HG02759 (cell line): Measurements from ENCODE around the gene TMEM220.
"Not testable (repeated sequence)": the region's sequence is repeated elsewhere in the genome, so short reads cannot be mapped to it uniquely, and the experiment has no call there.

Experiments
- ATAC-seq: cut with Tn5 transposase; IDR thresholded peaks from one replicate; pipeline ENCODE4 v1.9.1; 2021; ENCODE audit warnings: mild to moderate bottlenecking, moderate library complexity; ENCODE audit not compliant: unreplicated experiment

Gene TMEM220

GRCh38 chr17:10755592-10756127 lies 25.8 kb upstream of the TMEM220 start:
- no peak for ATAC-seq

- ATAC-seq: no peak
Observed at GRCh38 chr17:10754861-10755591, 25.2 kb upstream of the TMEM220 start.

- no peak for ATAC-seq
Observed at GRCh38 chr17:10754109-10754508, 24.3 kb upstream of the TMEM220 start.

GRCh38 chr17:10752696-10753095 lies 22.9 kb upstream of the TMEM220 start:
- no peak for ATAC-seq

GRCh38 chr17:10751563-10751962 lies 21.7 kb upstream of the TMEM220 start:
- ATAC-seq: no peak

GRCh38 chr17:10750210-10750609 lies 20.4 kb upstream of the TMEM220 start:
- no peak for ATAC-seq

GRCh38 chr17:10748531-10749181 lies 18.8 kb upstream of the TMEM220 start:
- no peak for ATAC-seq

GRCh38 chr17:10745231-10745630 lies 15.4 kb upstream of the TMEM220 start:
- ATAC-seq: no peak

GRCh38 chr17:10744501-10745000 lies 14.7 kb upstream of the TMEM220 start:
- no peak for ATAC-seq

GRCh38 chr17:10743316-10744009 lies 13.6 kb upstream of the TMEM220 start:
- no peak for ATAC-seq

GRCh38 chr17:10742431-10742830 lies 12.6 kb upstream of the TMEM220 start:
- no peak for ATAC-seq

- ATAC-seq: no peak
Observed at GRCh38 chr17:10741416-10742135, 11.8 kb upstream of the TMEM220 start.

- ATAC-seq: no peak
Observed at GRCh38 chr17:10739386-10739785, 9.6 kb upstream of the TMEM220 start.

- ATAC-seq: no peak
Observed at GRCh38 chr17:10738521-10739258, 8.9 kb upstream of the TMEM220 start.

- ATAC-seq: no peak
Observed at GRCh38 chr17:10737736-10738135, 7.9 kb upstream of the TMEM220 start.

- ATAC-seq: no peak
Observed at GRCh38 chr17:10737168-10737622, 7.4 kb upstream of the TMEM220 start.

GRCh38 chr17:10735821-10736220 lies 6.0 kb upstream of the TMEM220 start:
- no peak for ATAC-seq

GRCh38 chr17:10735251-10735650 lies 5.4 kb upstream of the TMEM220 start:
- no peak for ATAC-seq

GRCh38 chr17:10733666-10734065 lies 3.8 kb upstream of the TMEM220 start:
- ATAC-seq: no peak

GRCh38 chr17:10732121-10732520 lies 2.3 kb upstream of the TMEM220 start:
- not testable (repeated sequence) for ATAC-seq
